ENCODE results near the gene LTB.

DNA sequence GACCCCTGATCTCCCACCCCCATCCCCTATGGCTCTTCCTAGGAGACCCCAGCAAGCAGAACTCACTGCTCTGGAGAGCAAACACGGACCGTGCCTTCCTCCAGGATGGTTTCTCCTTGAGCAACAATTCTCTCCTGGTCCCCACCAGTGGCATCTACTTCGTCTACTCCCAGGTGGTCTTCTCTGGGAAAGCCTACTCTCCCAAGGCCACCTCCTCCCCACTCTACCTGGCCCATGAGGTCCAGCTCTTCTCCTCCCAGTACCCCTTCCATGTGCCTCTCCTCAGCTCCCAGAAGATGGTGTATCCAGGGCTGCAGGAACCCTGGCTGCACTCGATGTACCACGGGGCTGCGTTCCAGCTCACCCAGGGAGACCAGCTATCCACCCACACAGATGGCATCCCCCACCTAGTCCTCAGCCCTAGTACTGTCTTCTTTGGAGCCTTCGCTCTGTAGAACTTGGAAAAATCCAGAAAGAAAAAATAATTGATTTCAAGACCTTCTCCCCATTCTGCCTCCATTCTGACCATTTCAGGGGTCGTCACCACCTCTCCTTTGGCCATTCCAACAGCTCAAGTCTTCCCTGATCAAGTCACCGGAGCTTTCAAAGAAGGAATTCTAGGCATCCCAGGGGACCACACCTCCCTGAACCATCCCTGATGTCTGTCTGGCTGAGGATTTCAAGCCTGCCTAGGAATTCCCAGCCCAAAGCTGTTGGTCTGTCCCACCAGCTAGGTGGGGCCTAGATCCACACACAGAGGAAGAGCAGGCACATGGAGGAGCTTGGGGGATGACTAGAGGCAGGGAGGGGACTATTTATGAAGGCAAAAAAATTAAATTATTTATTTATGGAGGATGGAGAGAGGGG, 8.8 kb downstream of the LTB start:
- TF ChIP-seq, protein P1, sequence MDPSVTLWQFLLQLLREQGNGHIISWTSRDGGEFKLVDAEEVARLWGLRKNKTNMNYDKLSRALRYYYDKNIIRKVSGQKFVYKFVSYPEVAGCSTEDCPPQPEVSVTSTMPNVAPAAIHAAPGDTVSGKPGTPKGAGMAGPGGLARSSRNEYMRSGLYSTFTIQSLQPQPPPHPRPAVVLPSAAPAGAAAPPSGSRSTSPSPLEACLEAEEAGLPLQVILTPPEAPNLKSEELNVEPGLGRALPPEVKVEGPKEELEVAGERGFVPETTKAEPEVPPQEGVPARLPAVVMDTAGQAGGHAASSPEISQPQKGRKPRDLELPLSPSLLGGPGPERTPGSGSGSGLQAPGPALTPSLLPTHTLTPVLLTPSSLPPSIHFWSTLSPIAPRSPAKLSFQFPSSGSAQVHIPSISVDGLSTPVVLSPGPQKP (IDR thresholded peaks at IDR 0.05; ENCODE audit: borderline replicate concordance, low read depth, low read length): no peak
- TF ChIP-seq, protein P2, sequence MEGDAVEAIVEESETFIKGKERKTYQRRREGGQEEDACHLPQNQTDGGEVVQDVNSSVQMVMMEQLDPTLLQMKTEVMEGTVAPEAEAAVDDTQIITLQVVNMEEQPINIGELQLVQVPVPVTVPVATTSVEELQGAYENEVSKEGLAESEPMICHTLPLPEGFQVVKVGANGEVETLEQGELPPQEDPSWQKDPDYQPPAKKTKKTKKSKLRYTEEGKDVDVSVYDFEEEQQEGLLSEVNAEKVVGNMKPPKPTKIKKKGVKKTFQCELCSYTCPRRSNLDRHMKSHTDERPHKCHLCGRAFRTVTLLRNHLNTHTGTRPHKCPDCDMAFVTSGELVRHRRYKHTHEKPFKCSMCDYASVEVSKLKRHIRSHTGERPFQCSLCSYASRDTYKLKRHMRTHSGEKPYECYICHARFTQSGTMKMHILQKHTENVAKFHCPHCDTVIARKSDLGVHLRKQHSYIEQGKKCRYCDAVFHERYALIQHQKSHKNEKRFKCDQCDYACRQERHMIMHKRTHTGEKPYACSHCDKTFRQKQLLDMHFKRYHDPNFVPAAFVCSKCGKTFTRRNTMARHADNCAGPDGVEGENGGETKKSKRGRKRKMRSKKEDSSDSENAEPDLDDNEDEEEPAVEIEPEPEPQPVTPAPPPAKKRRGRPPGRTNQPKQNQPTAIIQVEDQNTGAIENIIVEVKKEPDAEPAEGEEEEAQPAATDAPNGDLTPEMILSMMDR (conservative IDR thresholded peaks at IDR 0.05; ENCODE audit: low read depth, low read length): no peak
- no peak for TF ChIP-seq POLR2A (IDR thresholded peaks at IDR 0.05; ENCODE audit: low read depth, low read length)
